Mucosa of gallbladder (tissue), 1 donor: ENCODE results near the gene ADGRF4. TPM values are rescaled to one million over a fixed set of nuclear protein-coding genes. Genes with fewer than 3 reads are reported as not detected.
A peak's percentile ranks its signal among the peaks of the same experiment; 100 is the strongest.

ENCODE experiments used
- DNase-seq: peaks from one replicate; pipeline ENCODE4 v3.0.0-alpha.2; 2020; ENCODE audit warnings: low spot score
- total RNA-seq: library from RNA; stranded (reverse); gene quantifications from one replicate; pipeline ENCODE4 v1.2.1, GENCODE V29; 2021
- donor health status: DM: no; HTN: no; CAD: no.

Gene ADGRF4
- total RNA-seq, 1 donor from 2014 or later = 0.52 TPM

- no peak for DNase-seq
These were observed 17.0 kb upstream of the ADGRF4 start for GRCh38 chr6:47681201-47681990.

GRCh38 chr6:47686411-47686810 is 12.0 kb upstream of the ADGRF4 start:
- no peak for DNase-seq

GRCh38 chr6:47687432-47687831 is 10.9 kb upstream of the ADGRF4 start:
- no peak for DNase-seq

- DNase-seq = no peak
These were observed 8.2 kb upstream of the ADGRF4 start for GRCh38 chr6:47690214-47690613.

- no peak for DNase-seq
These were observed 7.6 kb upstream of the ADGRF4 start for GRCh38 chr6:47690791-47691190.

GRCh38 chr6:47697925-47698324 is 455 bp upstream of the ADGRF4 start:
- DNase-seq = no peak

- DNase-seq = no peak
These were observed 1.7 kb downstream of the ADGRF4 start for GRCh38 chr6:47700053-47700452.

- no peak for DNase-seq
These were observed 2.2 kb downstream of the ADGRF4 start for GRCh38 chr6:47700596-47700995.

- no peak for DNase-seq
These were observed 3.0 kb downstream of the ADGRF4 start for GRCh38 chr6:47701363-47701762.

- no peak for DNase-seq
These were observed 10.8 kb downstream of the ADGRF4 start for GRCh38 chr6:47709160-47709559.

GRCh38 chr6:47710295-47710694 is 11.9 kb downstream of the ADGRF4 start:
- DNase-seq = no peak

GRCh38 chr6:47713200-47713599 is 14.8 kb downstream of the ADGRF4 start:
- no peak for DNase-seq

GRCh38 chr6:47714802-47715201 is 16.4 kb downstream of the ADGRF4 start:
- no peak for DNase-seq

- no peak for DNase-seq
These were observed 17.4 kb downstream of the ADGRF4 start for GRCh38 chr6:47715782-47716181.

GRCh38 chr6:47716207-47716606 is 17.8 kb downstream of the ADGRF4 start:
- no peak for DNase-seq

GRCh38 chr6:47718571-47718970 is 20.2 kb downstream of the ADGRF4 start:
- no peak for DNase-seq

GRCh38 chr6:47721189-47721588 is 22.8 kb downstream of the ADGRF4 start:
- no peak for DNase-seq

- DNase-seq = no peak
These were observed 23.8 kb downstream of the ADGRF4 start for GRCh38 chr6:47722194-47722593.

GRCh38 chr6:47724300-47724699 is 25.9 kb downstream of the ADGRF4 start:
- DNase-seq = no peak

- no peak for DNase-seq
These were observed 29.0 kb downstream of the ADGRF4 start for GRCh38 chr6:47727391-47727790.

GRCh38 chr6:47729019-47729418 is 30.6 kb downstream of the ADGRF4 start:
- DNase-seq = no peak

- DNase-seq = no peak
These were observed 31.1 kb downstream of the ADGRF4 start for GRCh38 chr6:47729457-47729856.

- peak; percentile 20 for DNase-seq
These were observed 35.6 kb downstream of the ADGRF4 start for GRCh38 chr6:47733879-47734558.
